Gastrocnemius medialis (tissue), 4 donors: Measurements from ENCODE around the gene CFAP100. TPM values are rescaled to one million over a fixed set of nuclear protein-coding genes. Genes with fewer than 3 reads are reported as not detected.

Experiments used
- ATAC-seq, 2 donors: fragments of 150-250 bp; one replicate each; pipeline ENCODE4 v1.9.1; 2016
- DNase-seq, 2 donors: peaks; one replicate each; pipeline ENCODE4 v3.0.0-alpha.2; 2019
- H3K27ac ChIP-seq, 4 donors: fragments of 200-600 bp; sonication (generic); 1 replicate in 1 of 4; 2 replicates in 3 of 4; pipeline ENCODE4 v1.5.1; 2016 to 2018; ENCODE audit warnings: mild to moderate bottlenecking in 2 of 4, moderate library complexity in 1 of 4
- H3K27me3 ChIP-seq, 3 donors: fragments of 200-600 bp; sonication (generic) in 2 of 3; 1 replicate in 1 of 3; 2 replicates in 2 of 3; pipeline versions ENCODE4 v1.5.1 to v1.6.0; 2016 to 2019; ENCODE audit warnings: mild to moderate bottlenecking in 1 of 3, moderate library complexity in 1 of 3
- H3K36me3 ChIP-seq, 2 donors: fragments of 200-600 bp; sonication (generic) in 1 of 2; one replicate each; pipeline ENCODE4 v1.5.1; 2017 to 2018
- H3K4me1 ChIP-seq, 2 donors: fragments of 200-600 bp; sonication (generic) in 1 of 2; one replicate each; pipeline ENCODE4 v1.5.1; 2016 to 2017; ENCODE audit warnings: mild to moderate bottlenecking in 2 of 2
- H3K4me3 ChIP-seq, 4 donors: fragments of 200-600 bp; sonication (generic) in 3 of 4; 1 replicate in 1 of 4; 2 replicates in 3 of 4; pipeline ENCODE4 v1.5.1; 2016 to 2019; ENCODE audit warnings: mild to moderate bottlenecking in 2 of 4
- H3K9me3 ChIP-seq, 3 donors: fragments of 200-600 bp; sonication (generic) in 2 of 3; 1 replicate in 1 of 3; 2 replicates in 2 of 3; pipeline ENCODE4 v1.5.1; 2016 to 2019
- CTCF ChIP-seq, 5 experiments: fragments of 450-650 bp in 3 of 5; fragments of 200-600 bp in 2 of 5; sonication (generic) in 2 of 5; IDR thresholded peaks in 4 of 5; conservative IDR thresholded peaks in 1 of 5; 1 replicate in 4 of 5; 2 replicates in 1 of 5; pipeline ENCODE4 v1.5.1; 2016 to 2019; ENCODE audit warnings: antibody characterized with exemption in 5 of 5, mild to moderate bottlenecking in 3 of 5, moderate library complexity in 3 of 5
- POLR2A ChIP-seq, 2 donors: fragments of 450-650 bp; IDR thresholded peaks; one replicate each; pipeline ENCODE4 v1.6.1; 2017; ENCODE audit warnings: antibody characterized with exemption in 2 of 2, mild to moderate bottlenecking in 2 of 2, moderate library complexity in 2 of 2
- in situ Hi-C, 4 donors: fragments of 200-750 bp; cut with MboI; loops; one replicate each; pipeline versions ENCODE4 v1.15.0 to v1.8.0; 2017; ENCODE audit warnings: low sequenced_read_pairs in 4 of 4
- intact Hi-C: fragments of 100-400 bp; cut with DNase I; formaldehyde crosslinking; loops from one replicate; pipeline ENCODE4 v1.15.1; 2023; ENCODE audit warnings: low total_unique reads
- total RNA-seq, 4 donors: library from RNA; depleted of rRNA; stranded (reverse); fragments of >200 nt; gene quantifications; one replicate each; pipeline versions ENCODE4 v1.1.0 to v1.2.3, GENCODE V29; 2016

CFAP100 gene
- total RNA-seq, 4 donors from 2014 or later, result not detected

- Histone ChIP-seq H3K4me3 (no peak overlapping the region), H3K27ac (no peak overlapping the region), H3K27me3 (no peaks in the 10 kb centered on the region), H3K36me3 (no peaks in the 10 kb centered on the region), H3K4me1 (peaks cover 23 to 44% of the 10 kb centered on the region in 2 donors), H3K9me3 (no peaks in the 10 kb centered on the region)
- intact Hi-C loops, result no loop called here
- ATAC-seq (no peak), DNase-seq (no peak)
- in situ Hi-C loops, result no loop called here
- no peak for TF ChIP-seq CTCF (IDR thresholded peaks at IDR 0.05 in 4 of 5, conservative IDR thresholded peaks at IDR 0.05 in 1 of 5)
- no peak for TF ChIP-seq POLR2A (IDR thresholded peaks at IDR 0.05)
Observed at GRCh38 chr3:126485176-126485897, 90.6 kb downstream of the CFAP100 start.

GRCh38 chr3:126485956-126486355 is 91.2 kb downstream of the CFAP100 start:
- intact Hi-C loops (no loop called here), in situ Hi-C loops (no loop called here)
- peaks cover 23 to 50% of the 10 kb centered on the region in 2 donors for H3K4me1 ChIP-seq
- H3K27ac ChIP-seq, result no peak overlapping the region
- H3K4me3 ChIP-seq, result no peak overlapping the region
- no peak for ATAC-seq
- no peaks in the 10 kb centered on the region for H3K27me3 ChIP-seq
- no peaks in the 10 kb centered on the region for H3K36me3 ChIP-seq
- DNase-seq, result no peak
- H3K9me3 ChIP-seq, result no peaks in the 10 kb centered on the region
- TF ChIP-seq CTCF (IDR thresholded peaks at IDR 0.05 in 4 of 5, conservative IDR thresholded peaks at IDR 0.05 in 1 of 5) (no peak), POLR2A (IDR thresholded peaks at IDR 0.05) (no peak)

Other genes with a start within 250 kb of the CFAP100 start
- gene ALDH1L1, start 214.3 kb upstream of the CFAP100 start, total RNA-seq, result 100 to 1,000 TPM in 1 of 4 donors, 10 to 100 TPM in 3; 43.5 to 108 (median 69.0) TPM
- 100 to 1,000 TPM in 2 of 4 donors, 10 to 100 TPM in 2; 75.1 to 157 (median 106) TPM for gene KLF15, start 37.5 kb upstream of the CFAP100 start, total RNA-seq
- 10 to 100 TPM; 40.9 to 54.2 (median 45.4) TPM for gene ZXDC, start 81.0 kb downstream of the CFAP100 start, total RNA-seq
- gene UROC1, start 122.9 kb downstream of the CFAP100 start, total RNA-seq, result under 1 TPM in 2 of 4 donors, not detected in 2; 0.07 to 0.36 TPM
- under 1 TPM in 1 of 4 donors, not detected in 3; 0.49 TPM for gene CHST13, start 129.2 kb downstream of the CFAP100 start, total RNA-seq
- gene C3orf22, start 164.0 kb downstream of the CFAP100 start, total RNA-seq, result not detected